H1 (cell line): ENCODE data around the gene SPATA31C2.

Source experiments
- CHD2 ChIP-seq: IDR thresholded peaks from 2 replicates; pipeline ENCODE4 v1.6.1; 2012; ENCODE audit warnings: low read length, improper control_type of control experiment
- CTCF ChIP-seq, 3 experiments: IDR thresholded peaks; 1 replicate in 2 of 3; 2 replicates in 1 of 3; pipeline versions ENCODE4 v1.5.1 to v1.6.1; 2011; ENCODE audit warnings: low read length in 3 of 3, mild to moderate bottlenecking in 3 of 3, inconsistent platforms in 2 of 3, low read depth in 1 of 3, moderate library complexity in 1 of 3; ENCODE audit not compliant: insufficient read depth in 1 of 3; ENCODE audit errors: control extremely low read depth in 1 of 3
- HDAC2 ChIP-seq, 2 experiments: fragments of 300-600 bp in 1 of 2; sonication (generic) in 1 of 2; IDR thresholded peaks; 2 replicates each; pipeline ENCODE4 v1.6.1; 2011 to 2012; ENCODE audit warnings: low read depth in 2 of 2, low read length in 2 of 2, mild to moderate bottlenecking in 2 of 2, moderate library complexity in 2 of 2, borderline replicate concordance in 1 of 2, inconsistent platforms in 1 of 2
- HDAC6 ChIP-seq: IDR thresholded peaks from one replicate; pipeline ENCODE4 v1.7.1; 2012; ENCODE audit warnings: low read depth, mild to moderate bottlenecking, inconsistent platforms, low read length, moderate library complexity
- MAFK ChIP-seq: IDR thresholded peaks from 2 replicates; pipeline ENCODE4 v1.6.1; 2012; ENCODE audit warnings: low read depth, mild to moderate bottlenecking, improper control_type of control experiment, low read length
- POLR2A ChIP-seq, 2 experiments: IDR thresholded peaks; 1 replicate in 1 of 2; 2 replicates in 1 of 2; pipeline ENCODE4 v1.6.1; 2011; ENCODE audit warnings: low read depth in 2 of 2, low read length in 2 of 2, mild to moderate bottlenecking in 2 of 2; ENCODE audit errors: control extremely low read depth in 1 of 2
- POLR2AphosphoS5 ChIP-seq: IDR thresholded peaks from 2 replicates; pipeline ENCODE4 v1.6.1; 2011; ENCODE audit warnings: low read depth, low read length
- RAD21 ChIP-seq, 2 experiments: IDR thresholded peaks in 1 of 2; conservative IDR thresholded peaks in 1 of 2; 2 replicates each; pipeline ENCODE4 v1.6.1; 2011; ENCODE audit warnings: low read depth in 2 of 2, low read length in 2 of 2, improper control_type of control experiment in 1 of 2, inconsistent platforms in 1 of 2, mild to moderate bottlenecking in 1 of 2, moderate library complexity in 1 of 2
- RXRA ChIP-seq: IDR thresholded peaks from 2 replicates; pipeline ENCODE4 v1.6.1; 2011; ENCODE audit warnings: low read depth, mild to moderate bottlenecking, low read length, moderate library complexity; ENCODE audit not compliant: insufficient read depth
- SAP30 ChIP-seq: fragments of 300-600 bp; sonication (generic); IDR thresholded peaks from 2 replicates; pipeline ENCODE4 v1.7.1; 2012; ENCODE audit warnings: low read length, moderate library complexity, mild to moderate bottlenecking, inconsistent platforms; ENCODE audit not compliant: insufficient read depth, insufficient replicate concordance
- SP4 ChIP-seq: IDR thresholded peaks from 2 replicates; pipeline ENCODE4 v1.6.1; 2012; ENCODE audit warnings: low read length, inconsistent platforms
- TCF12 ChIP-seq: IDR thresholded peaks from 2 replicates; pipeline ENCODE4 v1.6.1; 2011; ENCODE audit warnings: low read depth, mild to moderate bottlenecking, low read length
- YY1 ChIP-seq: IDR thresholded peaks from 2 replicates; pipeline ENCODE4 v1.6.1; 2011; ENCODE audit warnings: low read depth, mild to moderate bottlenecking, low read length
- TF ChIP-seq, protein P1 (sequence below): IDR thresholded peaks from 2 replicates; pipeline ENCODE4 v1.6.1; 2012; ENCODE audit warnings: inconsistent platforms

GRCh38 chr9:88108779-88109178 lies 29.5 kb downstream of the SPATA31C2 start:
- TF ChIP-seq SAP30 = no peak
- no peak for TF ChIP-seq POLR2AphosphoS5
- TF ChIP-seq HDAC6 = no peak
- TF ChIP-seq RAD21 (IDR thresholded peaks at IDR 0.05 in 1 of 2, conservative IDR thresholded peaks at IDR 0.05 in 1 of 2; ENCODE audit: low read depth in 2 of 2, low read length in 2 of 2) = no peak
- TF ChIP-seq POLR2A (IDR thresholded peaks at IDR 0.05; ENCODE audit: control extremely low read depth in 1 of 2, low read depth in 2 of 2, low read length in 2 of 2) = no peak
- TF ChIP-seq RXRA = no peak
- TF ChIP-seq SP4 = no peak
- TF ChIP-seq HDAC2 (IDR thresholded peaks at IDR 0.05; ENCODE audit: borderline replicate concordance in 1 of 2, low read depth in 2 of 2, low read length in 2 of 2) = no peak
- TF ChIP-seq, protein P1, sequence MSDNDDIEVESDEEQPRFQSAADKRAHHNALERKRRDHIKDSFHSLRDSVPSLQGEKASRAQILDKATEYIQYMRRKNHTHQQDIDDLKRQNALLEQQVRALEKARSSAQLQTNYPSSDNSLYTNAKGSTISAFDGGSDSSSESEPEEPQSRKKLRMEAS = no peak
- no peak for TF ChIP-seq CTCF (IDR thresholded peaks at IDR 0.05; ENCODE audit: control extremely low read depth in 1 of 3, insufficient read depth in 1 of 3, low read depth in 1 of 3, low read length in 3 of 3)
- no peak for TF ChIP-seq MAFK
- TF ChIP-seq YY1 = no peak
- no peak for TF ChIP-seq CHD2
- no peak for TF ChIP-seq TCF12
